Measurements from ENCODE around the gene SMIM24. TPM values are rescaled to one million over a fixed set of nuclear protein-coding genes. Genes with fewer than 3 reads are reported as not detected.
"Not testable (repeated sequence)": the region's sequence is repeated elsewhere in the genome, so short reads cannot be mapped to it uniquely, and the experiment has no call there.

Gene SMIM24
- 0.89 and 1.2 TPM in 2 replicates for total RNA-seq (2014; rRNA removed; shearing (Covaris generic); ENCODE audit: low replicate concordance)

DNA sequence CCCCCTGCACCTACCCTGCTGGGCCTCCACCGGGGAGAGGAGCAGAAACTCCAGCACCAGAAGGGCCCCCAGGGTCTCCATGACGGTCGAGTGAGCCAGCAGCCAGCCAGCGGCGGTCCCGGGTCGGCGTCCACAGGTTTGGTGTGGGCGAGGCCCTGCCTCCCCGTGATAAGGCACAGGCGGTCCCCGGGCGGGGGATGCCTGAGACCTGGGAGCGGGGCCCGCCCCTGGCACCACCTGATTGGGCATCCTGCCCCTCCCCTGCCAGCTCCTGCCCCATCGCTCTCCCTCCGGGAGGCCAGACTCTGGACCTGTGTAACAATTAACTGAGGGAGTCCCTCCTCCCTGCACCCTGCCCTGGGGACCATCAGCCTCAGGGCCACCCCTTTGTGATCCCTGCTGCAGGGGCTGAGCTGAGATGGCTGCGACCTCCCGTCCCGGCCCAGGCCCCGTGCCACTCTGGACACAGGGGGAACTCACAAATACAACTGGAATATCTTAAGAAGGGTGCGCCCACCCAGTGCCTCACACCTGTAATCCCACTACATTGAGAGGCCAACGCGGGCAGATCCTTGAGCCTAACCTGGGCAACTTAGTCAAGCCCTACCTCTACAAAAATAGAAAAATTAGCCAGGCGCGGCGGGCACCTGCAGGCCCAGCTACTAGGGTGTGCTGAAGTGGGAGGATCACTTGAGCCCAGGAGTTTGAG, at the start of gene SMIM24:
Gene SMIM24, minus strand, starts transcription at position 143 of the 709 bp plus-strand sequence. Its CDS starts 62 bp downstream, at position 81.
- Histone ChIP-seq H3K4me2 (ENCODE audit: low read depth, low read length, poor library complexity, severe bottlenecking) (peak within 1 kb of the TSS; percentile 61), H3K9me3 (ENCODE audit: low read length) (no peaks in the 10 kb centered on the region), H3K79me2 (ENCODE audit: low read length) (no peaks in the 10 kb centered on the region), H3K4me1 (ENCODE audit: low read length) (peaks cover 29% of the 10 kb centered on the region), H2AFZ (ENCODE audit: low read length) (peak within 1 kb of the TSS; percentile 65; the same call in 1 of the 2 replicates), H3K36me3 (ENCODE audit: insufficient read depth, low read length) (no peaks in the 10 kb centered on the region), H4K20me1 (ENCODE audit: insufficient read depth, low read depth, low read length) (no peaks in the 10 kb centered on the region), H3K4me3 (ENCODE audit: low read length) (peak within 1 kb of the TSS; percentile 11; the same call in 1 of the 2 replicates), H3K9ac (ENCODE audit: low read length) (peak within 1 kb of the TSS; percentile 59), H3K27ac (ENCODE audit: low read length) (peak within 1 kb of the TSS; percentile 96), H3K9me2 (replicated peaks; ENCODE audit: insufficient read depth, low read length) (no peaks in the 10 kb centered on the region), H3K27me3 (ENCODE audit: low read length) (no peaks in the 10 kb centered on the region)
- peak; percentile 83 for DNase-seq

- not testable (repeated sequence) for H3K79me2 ChIP-seq (ENCODE audit: low read length); DNase-seq; H4K20me1 ChIP-seq (ENCODE audit: insufficient read depth, low read depth, low read length); H3K4me1 ChIP-seq (ENCODE audit: low read length); H2AFZ ChIP-seq (ENCODE audit: low read length); H3K27me3 ChIP-seq (ENCODE audit: low read length); H3K36me3 ChIP-seq (ENCODE audit: insufficient read depth, low read length); H3K9me2 ChIP-seq (replicated peaks; ENCODE audit: insufficient read depth, low read length); H3K4me2 ChIP-seq (ENCODE audit: low read depth, low read length, poor library complexity, severe bottlenecking); H3K27ac ChIP-seq (ENCODE audit: low read length); H3K9ac ChIP-seq (ENCODE audit: low read length); H3K4me3 ChIP-seq (ENCODE audit: low read length); H3K9me3 ChIP-seq (ENCODE audit: low read length)
Observed at GRCh38 chr19:3529299-3529698, 49.0 kb upstream of the SMIM24 start.

- Histone ChIP-seq H3K27ac (ENCODE audit: low read length) (no peak overlapping the region), H3K9me3 (ENCODE audit: low read length) (no peaks in the 10 kb centered on the region), H3K4me2 (ENCODE audit: low read depth, low read length, poor library complexity, severe bottlenecking) (no peak overlapping the region), H2AFZ (ENCODE audit: low read length) (no peak overlapping the region), H3K79me2 (ENCODE audit: low read length) (no peaks in the 10 kb centered on the region), H3K9ac (ENCODE audit: low read length) (no peak overlapping the region), H3K4me1 (ENCODE audit: low read length) (no peaks in the 10 kb centered on the region), H4K20me1 (ENCODE audit: insufficient read depth, low read depth, low read length) (no peaks in the 10 kb centered on the region), H3K9me2 (replicated peaks; ENCODE audit: insufficient read depth, low read length) (no peaks in the 10 kb centered on the region), H3K36me3 (ENCODE audit: insufficient read depth, low read length) (no peaks in the 10 kb centered on the region), H3K4me3 (ENCODE audit: low read length) (no peak overlapping the region), H3K27me3 (ENCODE audit: low read length) (no peaks in the 10 kb centered on the region)
- DNase-seq: no peak
Observed at GRCh38 chr19:3528539-3529211, 48.4 kb upstream of the SMIM24 start.

DNA sequence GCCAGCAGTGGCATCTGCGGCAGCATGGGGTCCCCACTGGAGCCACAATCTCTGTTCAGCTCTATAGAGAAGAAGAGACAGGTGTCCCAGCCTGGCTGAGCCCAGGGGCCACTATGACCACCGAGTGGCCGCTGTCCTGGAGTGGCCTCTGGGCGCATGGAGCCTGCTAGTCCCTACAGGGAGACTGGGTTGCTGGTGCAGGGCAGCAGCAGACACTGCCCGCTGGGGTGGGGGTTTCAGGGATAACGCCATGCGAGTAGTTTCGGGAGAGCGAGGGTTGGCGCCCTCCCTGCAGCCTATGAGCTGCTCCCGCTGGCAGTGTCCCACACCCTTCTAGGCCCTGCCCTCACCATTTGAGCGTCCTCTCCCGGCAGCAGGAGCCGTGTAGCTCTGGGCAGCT, 47.8 kb upstream of the SMIM24 start:
- Histone ChIP-seq H3K27me3 (ENCODE audit: low read length) (no peaks in the 10 kb centered on the region), H2AFZ (ENCODE audit: low read length) (no peak overlapping the region), H3K9me2 (replicated peaks; ENCODE audit: insufficient read depth, low read length) (no peaks in the 10 kb centered on the region), H3K4me2 (ENCODE audit: low read depth, low read length, poor library complexity, severe bottlenecking) (no peak overlapping the region), H3K79me2 (ENCODE audit: low read length) (no peaks in the 10 kb centered on the region), H3K9ac (ENCODE audit: low read length) (no peak overlapping the region), H3K4me1 (ENCODE audit: low read length) (no peaks in the 10 kb centered on the region), H3K36me3 (ENCODE audit: insufficient read depth, low read length) (no peaks in the 10 kb centered on the region), H3K4me3 (ENCODE audit: low read length) (no peak overlapping the region), H3K9me3 (ENCODE audit: low read length) (no peaks in the 10 kb centered on the region), H4K20me1 (ENCODE audit: insufficient read depth, low read depth, low read length) (no peaks in the 10 kb centered on the region), H3K27ac (ENCODE audit: low read length) (no peak overlapping the region)
- no peak for DNase-seq

- no peak overlapping the region for H2AFZ ChIP-seq (ENCODE audit: low read length)
- H4K20me1 ChIP-seq (ENCODE audit: insufficient read depth, low read depth, low read length): no peaks in the 10 kb centered on the region
- no peaks in the 10 kb centered on the region for H3K36me3 ChIP-seq (ENCODE audit: insufficient read depth, low read length)
- H3K9me3 ChIP-seq (ENCODE audit: low read length): no peaks in the 10 kb centered on the region
- no peak overlapping the region for H3K4me2 ChIP-seq (ENCODE audit: low read depth, low read length, poor library complexity, severe bottlenecking)
- no peak overlapping the region for H3K9ac ChIP-seq (ENCODE audit: low read length)
- no peaks in the 10 kb centered on the region for H3K4me1 ChIP-seq (ENCODE audit: low read length)
- H3K27ac ChIP-seq (ENCODE audit: low read length): no peak overlapping the region
- no peak for DNase-seq
- peaks cover under 1% of the 10 kb centered on the region; the same call in 1 of the 2 replicates for H3K79me2 ChIP-seq (ENCODE audit: low read length)
- no peaks in the 10 kb centered on the region for H3K9me2 ChIP-seq (replicated peaks; ENCODE audit: insufficient read depth, low read length)
- H3K27me3 ChIP-seq (ENCODE audit: low read length): no peaks in the 10 kb centered on the region
- no peak overlapping the region for H3K4me3 ChIP-seq (ENCODE audit: low read length)
Observed at GRCh38 chr19:3527238-3527910, 47.0 kb upstream of the SMIM24 start.

GRCh38 chr19:3526507-3527237, 46.3 kb upstream of the SMIM24 start:
- no peak overlapping the region for H3K4me2 ChIP-seq (ENCODE audit: low read depth, low read length, poor library complexity, severe bottlenecking)
- H3K79me2 ChIP-seq (ENCODE audit: low read length): peaks cover 6% of the 10 kb centered on the region; the same call in 1 of the 2 replicates
- no peak overlapping the region for H3K27ac ChIP-seq (ENCODE audit: low read length)
- H3K4me1 ChIP-seq (ENCODE audit: low read length): no peaks in the 10 kb centered on the region
- no peak for DNase-seq
- H3K4me3 ChIP-seq (ENCODE audit: low read length): no peak overlapping the region
- no peaks in the 10 kb centered on the region for H4K20me1 ChIP-seq (ENCODE audit: insufficient read depth, low read depth, low read length)
- no peaks in the 10 kb centered on the region for H3K9me3 ChIP-seq (ENCODE audit: low read length)
- H3K9ac ChIP-seq (ENCODE audit: low read length): no peak overlapping the region
- H3K27me3 ChIP-seq (ENCODE audit: low read length): no peaks in the 10 kb centered on the region
- no peak overlapping the region for H2AFZ ChIP-seq (ENCODE audit: low read length)
- no peaks in the 10 kb centered on the region for H3K9me2 ChIP-seq (replicated peaks; ENCODE audit: insufficient read depth, low read length)
- H3K36me3 ChIP-seq (ENCODE audit: insufficient read depth, low read length): no peaks in the 10 kb centered on the region

DNA sequence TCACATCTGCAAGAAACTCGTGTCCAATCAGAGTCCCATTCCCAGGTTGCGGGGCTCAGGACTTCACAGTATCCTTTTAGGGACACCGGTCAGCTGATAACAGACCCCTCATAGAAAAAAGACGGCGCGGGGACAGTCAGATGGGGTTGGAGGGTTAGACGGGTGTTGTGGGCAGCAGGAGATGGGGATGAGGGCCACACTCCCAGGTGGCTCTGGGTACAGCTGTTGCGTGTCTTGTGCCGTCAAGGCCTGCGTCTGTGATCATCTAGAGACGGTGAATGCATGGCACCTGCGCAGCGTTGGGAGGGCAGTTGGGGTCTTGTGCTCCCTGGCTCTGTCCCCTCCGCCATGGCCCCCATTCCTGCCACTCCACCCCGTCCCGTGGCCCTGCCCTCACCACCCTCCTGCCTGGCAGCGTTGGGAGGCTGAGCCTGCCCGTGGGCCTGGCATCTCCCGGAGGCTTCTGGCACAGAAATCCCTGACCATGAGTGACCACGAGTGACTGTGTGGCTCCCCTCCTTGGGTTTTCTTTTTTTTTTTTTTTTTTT, 44.7 kb upstream of the SMIM24 start:
- Histone ChIP-seq H3K79me2 (ENCODE audit: low read length) (peaks cover 19% of the 10 kb centered on the region), H3K9me2 (replicated peaks; ENCODE audit: insufficient read depth, low read length) (no peaks in the 10 kb centered on the region), H3K27ac (ENCODE audit: low read length) (no peak overlapping the region), H3K9me3 (ENCODE audit: low read length) (no peaks in the 10 kb centered on the region), H3K4me3 (ENCODE audit: low read length) (no peak overlapping the region), H2AFZ (ENCODE audit: low read length) (no peak overlapping the region), H3K4me1 (ENCODE audit: low read length) (no peaks in the 10 kb centered on the region), H3K27me3 (ENCODE audit: low read length) (no peaks in the 10 kb centered on the region), H3K36me3 (ENCODE audit: insufficient read depth, low read length) (no peaks in the 10 kb centered on the region), H4K20me1 (ENCODE audit: insufficient read depth, low read depth, low read length) (peaks cover 2% of the 10 kb centered on the region; the same call in 1 of the 2 replicates), H3K4me2 (ENCODE audit: low read depth, low read length, poor library complexity, severe bottlenecking) (no peak overlapping the region), H3K9ac (ENCODE audit: low read length) (no peak overlapping the region)
- DNase-seq: no peak

Measured in Karpas-422 (cell line).